Measurements from ENCODE around the gene DPF3. TPM values are rescaled to one million over a fixed set of nuclear protein-coding genes. Genes with fewer than 3 reads are reported as not detected.

DPF3 gene
- polyA plus RNA-seq, 2 of the 4 experiments (the other 2 are of a cell fraction): 0.05 to 0.09 TPM

GRCh38 chr14:72706485-72706884 lies 187.4 kb downstream of the DPF3 start:
- FAIRE-seq: no peak
- TF ChIP-seq MAZ (IDR thresholded peaks at IDR 0.05; ENCODE audit: borderline replicate concordance, low read depth, low read length): no peak
- TF ChIP-seq SMC3 (IDR thresholded peaks at IDR 0.05): no peak
- TF ChIP-seq HOXB13 (CRISPR knock-in tag; IDR thresholded peaks at IDR 0.05; ENCODE audit: low read depth): no peak
- TF ChIP-seq CTCF (IDR thresholded peaks at IDR 0.05): no peak
- TF ChIP-seq KDM1A (IDR thresholded peaks at IDR 0.05; ENCODE audit: low read depth): no peak
- no peak for TF ChIP-seq POLR2AphosphoS2 (conservative IDR thresholded peaks at IDR 0.05; ENCODE audit: low read length)
- TF ChIP-seq EP300 (IDR thresholded peaks at IDR 0.05): no peak
- TF ChIP-seq RCOR1 (IDR thresholded peaks at IDR 0.05; ENCODE audit: low read depth, low read length): no peak
- no peak for TF ChIP-seq RNF2 (IDR thresholded peaks at IDR 0.05; ENCODE audit: borderline replicate concordance, low read depth)
- no peak for TF ChIP-seq HOXB5 (CRISPR knock-in tag; IDR thresholded peaks at IDR 0.05)
- TF ChIP-seq ZSCAN20 (CRISPR knock-in tag; IDR thresholded peaks at IDR 0.05): no peak
- no peak for TF ChIP-seq HES2 (IDR thresholded peaks at IDR 0.05)
- no peak for TF ChIP-seq MAFK (IDR thresholded peaks at IDR 0.05; ENCODE audit: partially characterized antibody)
- TF ChIP-seq REST (IDR thresholded peaks at IDR 0.05): no peak
- TF ChIP-seq USF2 (IDR thresholded peaks at IDR 0.05): no peak
- POLR2A ChIA-PET: no interaction called here

GRCh38 chr14:72704502-72704901 lies 189.4 kb downstream of the DPF3 start:
- 45% methylated on average over 3 of the region's 3 CpGs for WGBS (ENCODE audit: missing lambda C conversion rate)
- H3K27ac ChIP-seq: no peak overlapping the region
- H3K9me3 ChIP-seq: no peaks in the 10 kb centered on the region
- H3K4me3 ChIP-seq: no peak overlapping the region
- peaks cover 3% of the 10 kb centered on the region; the same call in 1 of the 3 replicates for H3K4me1 ChIP-seq
- no peak for ATAC-seq
- FAIRE-seq: no peak
- ChIA-PET POLR2A (no interaction called here), CTCF (interaction anchor here (0.8 to 2.9 kb wide), 2 partner anchors 11 to 190 kb away, joined by 3 to 10 read pairs; no protein-coding TSS in a partner anchor)
- no peak for DNase-seq (ENCODE audit: low read depth in 1 of 2, low spot score in 1 of 2)
- no peak overlapping the region for H3K4me2 ChIP-seq
- TF ChIP-seq JUN (IDR thresholded peaks at IDR 0.05) (no peak), HOXB5 (CRISPR knock-in tag; IDR thresholded peaks at IDR 0.05) (no peak), CBX2 (IDR thresholded peaks at IDR 0.05; ENCODE audit: borderline replicate concordance, low read depth) (no peak), SREBF2 (IDR thresholded peaks at IDR 0.05) (no peak), MAX (IDR thresholded peaks at IDR 0.05) (no peak), GATA3 (IDR thresholded peaks at IDR 0.05; ENCODE audit: borderline replicate concordance) (no peak), ZFP36 (IDR thresholded peaks at IDR 0.05; ENCODE audit: borderline replicate concordance, partially characterized antibody) (no peak), REST (IDR thresholded peaks at IDR 0.05) (no peak)

More at GRCh38 chr14:72706485-72706884, 187.4 kb downstream of the DPF3 start:
- no peaks in the 10 kb centered on the region for H3K4me1 ChIP-seq
- CTCF ChIA-PET: interaction anchor here (0.6 kb wide), 1 partner anchor 1716 kb away, joined by 5 read pairs; no protein-coding TSS in a partner anchor
- H3K9me3 ChIP-seq: no peaks in the 10 kb centered on the region
- no peak overlapping the region for H3K4me2 ChIP-seq
- DNase-seq (ENCODE audit: low read depth in 1 of 2, low spot score in 1 of 2) (no peak), ATAC-seq (no peak)
- no peak overlapping the region for H3K27ac ChIP-seq
- no peak overlapping the region for H3K4me3 ChIP-seq
- 38% methylated on average over 2 of the region's 2 CpGs for WGBS (ENCODE audit: missing lambda C conversion rate)

All from A549 (cell line).